Left hindlimb (tissue), 1 donor: ENCODE data around the gene L3MBTL4.
A peak's percentile ranks its signal among the peaks of the same experiment; 100 is the strongest.

ENCODE experiments used
- DNase-seq: peaks from one replicate; pipeline ENCODE4 v3.0.0-alpha.2; 2018

Gene L3MBTL4

GRCh38 chr18:6362559-6363129, 52.1 kb downstream of the L3MBTL4 start:
- DNase-seq = no peak

- DNase-seq = no peak
These were observed 57.0 kb downstream of the L3MBTL4 start for GRCh38 chr18:6357668-6358067.

- DNase-seq = no peak
These were observed 58.7 kb downstream of the L3MBTL4 start for GRCh38 chr18:6355789-6356589.

GRCh38 chr18:6352275-6352674, 62.4 kb downstream of the L3MBTL4 start:
- DNase-seq = no peak

GRCh38 chr18:6342990-6343389, 71.7 kb downstream of the L3MBTL4 start:
- no peak for DNase-seq

GRCh38 chr18:6341709-6342108, 73.0 kb downstream of the L3MBTL4 start:
- no peak for DNase-seq

- DNase-seq = no peak
These were observed 73.4 kb downstream of the L3MBTL4 start for GRCh38 chr18:6341303-6341702.

GRCh38 chr18:6340121-6340520, 74.6 kb downstream of the L3MBTL4 start:
- DNase-seq = no peak

- DNase-seq = no peak
These were observed 78.5 kb downstream of the L3MBTL4 start for GRCh38 chr18:6336239-6336638.

GRCh38 chr18:6333981-6334380, 80.7 kb downstream of the L3MBTL4 start:
- no peak for DNase-seq

- DNase-seq = no peak
These were observed 82.8 kb downstream of the L3MBTL4 start for GRCh38 chr18:6331872-6332271.

GRCh38 chr18:6330786-6331185, 83.9 kb downstream of the L3MBTL4 start:
- no peak for DNase-seq

GRCh38 chr18:6328621-6329010, 86.1 kb downstream of the L3MBTL4 start:
- peak; percentile 70 for DNase-seq

- no peak for DNase-seq
These were observed 86.7 kb downstream of the L3MBTL4 start for GRCh38 chr18:6327895-6328620.

GRCh38 chr18:6327485-6327884, 87.2 kb downstream of the L3MBTL4 start:
- no peak for DNase-seq

- DNase-seq = no peak
These were observed 88.1 kb downstream of the L3MBTL4 start for GRCh38 chr18:6326566-6326965.

- DNase-seq = no peak
These were observed 91.3 kb downstream of the L3MBTL4 start for GRCh38 chr18:6323319-6323889.

GRCh38 chr18:6315517-6316331, 99.0 kb downstream of the L3MBTL4 start:
- no peak for DNase-seq

GRCh38 chr18:6313415-6313814, 101.3 kb downstream of the L3MBTL4 start:
- DNase-seq = no peak

- no peak for DNase-seq
These were observed 103.1 kb downstream of the L3MBTL4 start for GRCh38 chr18:6311456-6312215.

GRCh38 chr18:6310714-6311113, 104.0 kb downstream of the L3MBTL4 start:
- DNase-seq = no peak

- DNase-seq = no peak
These were observed 116.8 kb downstream of the L3MBTL4 start for GRCh38 chr18:6297875-6298274.
